ENCODE data around the gene ALDH1B1. TPM values are rescaled to one million over a fixed set of nuclear protein-coding genes. Genes with fewer than 3 reads are reported as not detected.

The ALDH1B1 gene
- total and polyA plus RNA-seq, 2 donors = 6.7 to 15.0 TPM

DNA sequence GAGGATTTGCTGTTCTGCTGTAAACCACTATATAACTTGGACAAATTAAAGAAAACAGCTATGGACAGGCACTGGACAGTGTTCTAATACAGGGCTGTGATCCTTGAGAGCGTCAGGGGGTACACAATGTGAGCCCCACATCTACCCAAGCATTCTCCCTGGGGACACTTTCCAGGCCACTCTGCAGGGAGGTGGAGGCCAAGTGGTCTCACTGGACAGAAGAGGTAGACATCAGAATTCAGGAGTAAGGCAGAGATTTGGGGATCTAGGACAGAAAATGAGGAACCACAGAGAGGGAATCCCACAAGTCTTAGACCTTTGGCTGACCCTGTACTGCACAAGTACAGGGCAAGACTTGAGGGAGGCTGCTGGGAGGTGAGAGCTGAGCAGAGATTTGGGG lies 35.6 kb downstream of the ALDH1B1 start:
- no peaks in the 10 kb centered on the region for H3K4me1 ChIP-seq (ENCODE audit: control insufficient read depth in 2 of 2, insufficient read depth in 2 of 2, low read length in 2 of 2)
- DNase-seq (ENCODE audit: low read depth in 6 of 9, low spot score in 9 of 9) = no peak
- 92% methylated on average over 1 of the region's 1 CpG for WGBS
- no peak overlapping the region for H3K27ac ChIP-seq (ENCODE audit: low read depth in 1 of 2, low read length in 1 of 2)
- peaks cover 32 to 40% of the 10 kb centered on the region in 2 donors for H3K27me3 ChIP-seq (ENCODE audit: control insufficient read depth in 2 of 2, insufficient read depth in 1 of 2, low read length in 1 of 2)
- H3K9me3 ChIP-seq (ENCODE audit: control insufficient read depth in 2 of 2, insufficient read depth in 1 of 2, low read length in 1 of 2) = no peaks in the 10 kb centered on the region
- H3K36me3 ChIP-seq (ENCODE audit: control insufficient read depth in 2 of 2, insufficient read depth in 2 of 2, low read length in 1 of 2) = no peaks in the 10 kb centered on the region
- no peak overlapping the region for H3K4me3 ChIP-seq (ENCODE audit: low read length in 2 of 2)

DNA sequence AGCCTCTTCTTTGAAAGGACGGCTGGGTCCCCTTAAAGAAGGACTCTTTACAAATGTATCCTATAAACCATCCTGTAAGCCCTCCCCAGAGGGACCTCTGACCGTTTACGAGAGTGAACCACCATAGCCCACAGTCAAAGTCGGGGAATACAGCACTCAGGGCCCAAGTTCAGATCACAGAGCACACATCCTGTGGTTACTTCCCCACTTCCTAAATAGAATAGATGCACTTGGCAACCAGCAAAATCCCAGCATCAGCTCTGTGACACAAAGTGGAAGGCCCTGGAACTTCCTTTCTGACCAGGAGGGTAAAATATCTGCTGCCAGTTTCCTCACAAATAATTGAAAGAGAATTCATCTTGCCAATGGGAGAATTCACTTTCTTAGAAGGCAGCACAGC lies 38.6 kb downstream of the ALDH1B1 start:
- Histone ChIP-seq H3K27me3 (ENCODE audit: control insufficient read depth in 2 of 2, insufficient read depth in 1 of 2, low read length in 1 of 2) (peaks cover 4 to 14% of the 10 kb centered on the region in 2 donors), H3K36me3 (ENCODE audit: control insufficient read depth in 2 of 2, insufficient read depth in 2 of 2, low read length in 1 of 2) (no peaks in the 10 kb centered on the region), H3K4me3 (ENCODE audit: low read length in 2 of 2) (no peak overlapping the region), H3K27ac (ENCODE audit: low read depth in 1 of 2, low read length in 1 of 2) (no peak overlapping the region), H3K4me1 (ENCODE audit: control insufficient read depth in 2 of 2, insufficient read depth in 2 of 2, low read length in 2 of 2) (no peaks in the 10 kb centered on the region), H3K9me3 (ENCODE audit: control insufficient read depth in 2 of 2, insufficient read depth in 1 of 2, low read length in 1 of 2) (no peaks in the 10 kb centered on the region)
- 8% methylated on average over 4 of the region's 4 CpGs for WGBS
- DNase-seq (ENCODE audit: low read depth in 6 of 9, low spot score in 9 of 9) = no peak

DNA sequence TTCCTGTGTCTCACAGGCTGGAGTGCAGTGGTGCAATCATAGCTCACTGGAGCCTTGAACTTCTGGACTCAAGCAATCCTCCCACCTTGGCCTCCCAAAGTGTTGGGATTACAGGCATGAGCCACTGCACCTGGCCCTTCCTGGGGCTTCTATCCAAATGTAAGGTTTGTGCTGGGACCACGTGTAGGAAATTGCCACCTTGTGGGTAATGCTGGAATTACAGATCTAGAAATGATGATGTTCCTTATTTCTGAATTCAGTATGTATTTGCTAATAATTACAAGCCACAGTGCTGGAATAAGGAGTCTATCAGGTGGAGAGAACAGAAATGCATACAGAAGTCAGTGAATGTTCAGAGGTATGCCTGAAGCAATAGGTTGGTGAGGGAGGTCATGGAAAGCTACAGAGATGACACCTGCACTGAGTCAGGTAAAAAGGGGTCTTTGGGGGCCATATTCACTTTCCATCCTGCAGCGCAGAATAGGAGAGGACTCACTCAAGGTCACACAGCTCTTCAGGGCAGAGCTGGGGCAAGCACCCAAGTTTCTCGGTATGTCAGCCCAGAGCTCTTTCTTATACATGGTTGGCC lies 40.5 kb downstream of the ALDH1B1 start:
- peak in 4 of 9 donors; percentile 6 to 41 (median 14) for DNase-seq (ENCODE audit: low read depth in 6 of 9, low spot score in 9 of 9)
- H3K4me1 ChIP-seq (ENCODE audit: control insufficient read depth in 2 of 2, insufficient read depth in 2 of 2, low read length in 2 of 2) = no peaks in the 10 kb centered on the region
- WGBS = 33% methylated on average over 3 of the region's 3 CpGs
- no peaks in the 10 kb centered on the region for H3K9me3 ChIP-seq (ENCODE audit: control insufficient read depth in 2 of 2, insufficient read depth in 1 of 2, low read length in 1 of 2)
- no peaks in the 10 kb centered on the region for H3K36me3 ChIP-seq (ENCODE audit: control insufficient read depth in 2 of 2, insufficient read depth in 2 of 2, low read length in 1 of 2)
- no peak overlapping the region for H3K27ac ChIP-seq (ENCODE audit: low read depth in 1 of 2, low read length in 1 of 2)
- H3K27me3 ChIP-seq (ENCODE audit: control insufficient read depth in 2 of 2, insufficient read depth in 1 of 2, low read length in 1 of 2) = peaks cover 0 to 3% of the 10 kb centered on the region in 2 donors
- no peak overlapping the region for H3K4me3 ChIP-seq (ENCODE audit: low read length in 2 of 2)

DNA sequence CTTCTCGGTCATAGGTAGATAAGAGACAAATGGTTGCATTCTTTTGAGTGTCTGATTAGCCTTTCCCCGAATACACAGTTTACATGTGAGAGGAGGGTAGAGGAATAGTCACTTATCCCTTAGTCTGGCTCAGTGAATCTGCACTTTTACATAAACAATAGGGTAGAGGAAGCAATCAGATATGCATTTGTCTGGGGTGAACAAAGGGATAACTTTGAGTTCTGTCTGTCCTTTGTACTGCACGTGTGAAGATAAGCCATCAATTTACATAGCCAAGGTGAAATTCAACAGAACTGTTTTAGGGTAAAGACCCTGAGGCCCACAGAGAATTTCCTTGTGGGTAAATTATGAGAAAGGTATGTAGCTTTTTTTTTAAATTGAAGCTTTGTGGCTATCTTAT lies 41.9 kb downstream of the ALDH1B1 start:
- H3K4me3 ChIP-seq (ENCODE audit: low read length in 2 of 2) = no peak overlapping the region
- no peak overlapping the region for H3K27ac ChIP-seq (ENCODE audit: low read depth in 1 of 2, low read length in 1 of 2)
- WGBS = 81% methylated on average over 3 of the region's 3 CpGs
- H3K4me1 ChIP-seq (ENCODE audit: control insufficient read depth in 2 of 2, insufficient read depth in 2 of 2, low read length in 2 of 2) = no peaks in the 10 kb centered on the region
- H3K27me3 ChIP-seq (ENCODE audit: control insufficient read depth in 2 of 2, insufficient read depth in 1 of 2, low read length in 1 of 2) = no peaks in the 10 kb centered on the region
- DNase-seq (ENCODE audit: low read depth in 6 of 9, low spot score in 9 of 9) = no peak
- H3K9me3 ChIP-seq (ENCODE audit: control insufficient read depth in 2 of 2, insufficient read depth in 1 of 2, low read length in 1 of 2) = no peaks in the 10 kb centered on the region
- H3K36me3 ChIP-seq (ENCODE audit: control insufficient read depth in 2 of 2, insufficient read depth in 2 of 2, low read length in 1 of 2) = no peaks in the 10 kb centered on the region

DNA sequence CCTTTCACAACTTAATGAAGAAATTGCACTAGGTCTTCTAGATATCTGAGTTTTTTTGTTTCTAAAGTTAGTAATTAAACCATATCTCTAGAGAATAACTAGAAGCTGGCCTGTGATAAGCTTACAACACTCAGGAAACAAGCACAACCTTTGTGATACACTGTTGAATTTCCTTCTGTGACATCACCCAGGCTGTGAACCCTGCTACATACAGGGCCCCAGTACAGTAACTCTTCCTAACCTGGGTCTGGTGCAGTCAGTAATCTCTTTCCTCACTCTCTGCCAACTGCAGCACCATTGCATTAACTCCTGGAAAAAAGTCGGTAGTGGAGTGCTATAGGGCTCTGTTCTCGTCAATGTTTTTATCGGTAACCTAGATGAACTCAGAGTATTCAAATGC lies 42.4 kb downstream of the ALDH1B1 start:
- Histone ChIP-seq H3K27ac (ENCODE audit: low read depth in 1 of 2, low read length in 1 of 2) (no peak overlapping the region), H3K27me3 (ENCODE audit: control insufficient read depth in 2 of 2, insufficient read depth in 1 of 2, low read length in 1 of 2) (no peaks in the 10 kb centered on the region), H3K9me3 (ENCODE audit: control insufficient read depth in 2 of 2, insufficient read depth in 1 of 2, low read length in 1 of 2) (no peaks in the 10 kb centered on the region), H3K36me3 (ENCODE audit: control insufficient read depth in 2 of 2, insufficient read depth in 2 of 2, low read length in 1 of 2) (no peaks in the 10 kb centered on the region), H3K4me1 (ENCODE audit: control insufficient read depth in 2 of 2, insufficient read depth in 2 of 2, low read length in 2 of 2) (no peaks in the 10 kb centered on the region), H3K4me3 (ENCODE audit: low read length in 2 of 2) (no peak overlapping the region)
- no peak for DNase-seq (ENCODE audit: low read depth in 6 of 9, low spot score in 9 of 9)
- WGBS = 97% methylated on average over 3 of the region's 3 CpGs

DNA sequence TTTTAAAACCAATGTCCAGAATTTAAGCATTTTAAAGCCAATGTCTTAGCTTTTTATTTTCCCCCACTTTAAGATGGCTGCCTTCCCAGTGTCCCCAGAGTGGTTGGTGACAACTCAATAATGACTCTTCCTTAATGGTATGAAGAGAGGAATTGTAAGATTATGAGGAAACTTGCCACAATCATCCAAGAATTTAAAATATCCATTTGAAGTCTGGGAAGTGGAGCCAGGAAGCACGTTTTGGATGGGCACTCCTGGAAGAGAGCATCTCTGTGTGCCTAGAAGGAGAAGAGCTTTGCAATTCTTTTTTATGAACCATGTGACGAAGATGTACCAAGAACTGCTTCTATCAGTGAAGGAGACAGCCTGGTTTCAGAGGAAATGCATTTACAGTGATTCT lies 43.0 kb downstream of the ALDH1B1 start:
- H3K36me3 ChIP-seq (ENCODE audit: control insufficient read depth in 2 of 2, insufficient read depth in 2 of 2, low read length in 1 of 2) = no peaks in the 10 kb centered on the region
- no peak overlapping the region for H3K4me3 ChIP-seq (ENCODE audit: low read length in 2 of 2)
- no peaks in the 10 kb centered on the region for H3K4me1 ChIP-seq (ENCODE audit: control insufficient read depth in 2 of 2, insufficient read depth in 2 of 2, low read length in 2 of 2)
- DNase-seq (ENCODE audit: low read depth in 6 of 9, low spot score in 9 of 9) = no peak
- WGBS = 90% methylated on average over 2 of the region's 2 CpGs
- no peaks in the 10 kb centered on the region for H3K9me3 ChIP-seq (ENCODE audit: control insufficient read depth in 2 of 2, insufficient read depth in 1 of 2, low read length in 1 of 2)
- H3K27me3 ChIP-seq (ENCODE audit: control insufficient read depth in 2 of 2, insufficient read depth in 1 of 2, low read length in 1 of 2) = no peaks in the 10 kb centered on the region
- no peak overlapping the region for H3K27ac ChIP-seq (ENCODE audit: low read depth in 1 of 2, low read length in 1 of 2)

DNA sequence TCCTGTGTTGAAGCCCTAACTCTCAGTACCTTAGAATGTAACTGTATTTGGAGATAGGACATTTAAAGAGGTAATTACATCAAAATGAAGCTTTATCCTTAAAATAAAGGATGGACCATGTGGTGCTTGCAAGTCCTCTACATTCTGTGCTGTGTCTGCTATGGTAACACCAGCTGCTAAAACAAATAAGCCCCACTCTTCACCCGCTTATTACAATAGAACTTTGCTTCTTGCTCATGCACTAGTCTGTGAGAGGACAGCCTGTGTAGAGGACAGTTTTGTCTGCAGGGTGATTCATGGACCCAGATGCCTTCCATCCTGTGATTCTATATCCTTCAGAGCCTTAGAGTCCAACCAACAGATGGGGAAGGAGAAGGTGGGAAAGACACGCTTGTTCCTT lies 44.2 kb downstream of the ALDH1B1 start:
- no peak overlapping the region for H3K27ac ChIP-seq (ENCODE audit: low read depth in 1 of 2, low read length in 1 of 2)
- H3K27me3 ChIP-seq (ENCODE audit: control insufficient read depth in 2 of 2, insufficient read depth in 1 of 2, low read length in 1 of 2) = no peaks in the 10 kb centered on the region
- WGBS = 96% methylated on average over 2 of the region's 2 CpGs
- H3K4me1 ChIP-seq (ENCODE audit: control insufficient read depth in 2 of 2, insufficient read depth in 2 of 2, low read length in 2 of 2) = no peaks in the 10 kb centered on the region
- no peaks in the 10 kb centered on the region for H3K36me3 ChIP-seq (ENCODE audit: control insufficient read depth in 2 of 2, insufficient read depth in 2 of 2, low read length in 1 of 2)
- no peak for DNase-seq (ENCODE audit: low read depth in 6 of 9, low spot score in 9 of 9)
- no peak overlapping the region for H3K4me3 ChIP-seq (ENCODE audit: low read length in 2 of 2)
- no peaks in the 10 kb centered on the region for H3K9me3 ChIP-seq (ENCODE audit: control insufficient read depth in 2 of 2, insufficient read depth in 1 of 2, low read length in 1 of 2)

DNA sequence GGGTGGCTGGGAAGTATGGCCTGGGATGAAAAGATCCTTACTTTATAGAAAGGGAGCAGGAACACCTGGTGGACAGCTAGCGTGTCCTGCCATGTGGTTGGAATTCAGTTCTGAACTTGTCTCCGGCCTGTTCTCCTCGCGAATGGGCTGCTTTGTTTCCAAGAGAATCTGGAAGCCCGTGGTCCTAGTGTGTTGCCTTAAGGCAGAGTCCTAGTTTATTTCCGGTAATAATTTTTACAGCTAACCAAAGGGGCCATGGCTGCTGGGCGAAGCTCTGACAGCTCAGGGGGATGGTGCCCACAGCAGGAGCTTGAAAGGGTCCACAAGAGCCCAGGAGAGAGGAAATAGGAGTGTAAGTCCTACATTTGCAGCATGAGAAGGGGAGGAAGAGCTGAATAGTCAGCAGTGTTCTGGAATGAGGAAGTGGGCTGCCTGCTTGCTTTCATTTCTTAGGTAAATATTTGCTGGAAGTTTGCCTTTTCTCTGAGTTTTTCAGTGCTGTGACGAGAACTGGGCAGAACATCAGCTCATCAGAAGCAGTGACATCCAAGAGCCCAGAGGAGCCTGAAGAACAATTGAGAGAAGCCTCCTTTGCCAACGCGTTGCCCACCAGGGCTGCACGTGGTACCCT lies 44.8 kb downstream of the ALDH1B1 start:
- Histone ChIP-seq H3K27ac (ENCODE audit: low read depth in 1 of 2, low read length in 1 of 2) (no peak overlapping the region), H3K36me3 (ENCODE audit: control insufficient read depth in 2 of 2, insufficient read depth in 2 of 2, low read length in 1 of 2) (no peaks in the 10 kb centered on the region), H3K4me1 (ENCODE audit: control insufficient read depth in 2 of 2, insufficient read depth in 2 of 2, low read length in 2 of 2) (no peaks in the 10 kb centered on the region), H3K9me3 (ENCODE audit: control insufficient read depth in 2 of 2, insufficient read depth in 1 of 2, low read length in 1 of 2) (no peaks in the 10 kb centered on the region), H3K27me3 (ENCODE audit: control insufficient read depth in 2 of 2, insufficient read depth in 1 of 2, low read length in 1 of 2) (no peaks in the 10 kb centered on the region), H3K4me3 (ENCODE audit: low read length in 2 of 2) (no peak overlapping the region)
- 63% methylated on average over 11 of the region's 11 CpGs for WGBS
- peak in 1 of 9 donors; percentile 6 for DNase-seq (ENCODE audit: low read depth in 6 of 9, low spot score in 9 of 9)

DNA sequence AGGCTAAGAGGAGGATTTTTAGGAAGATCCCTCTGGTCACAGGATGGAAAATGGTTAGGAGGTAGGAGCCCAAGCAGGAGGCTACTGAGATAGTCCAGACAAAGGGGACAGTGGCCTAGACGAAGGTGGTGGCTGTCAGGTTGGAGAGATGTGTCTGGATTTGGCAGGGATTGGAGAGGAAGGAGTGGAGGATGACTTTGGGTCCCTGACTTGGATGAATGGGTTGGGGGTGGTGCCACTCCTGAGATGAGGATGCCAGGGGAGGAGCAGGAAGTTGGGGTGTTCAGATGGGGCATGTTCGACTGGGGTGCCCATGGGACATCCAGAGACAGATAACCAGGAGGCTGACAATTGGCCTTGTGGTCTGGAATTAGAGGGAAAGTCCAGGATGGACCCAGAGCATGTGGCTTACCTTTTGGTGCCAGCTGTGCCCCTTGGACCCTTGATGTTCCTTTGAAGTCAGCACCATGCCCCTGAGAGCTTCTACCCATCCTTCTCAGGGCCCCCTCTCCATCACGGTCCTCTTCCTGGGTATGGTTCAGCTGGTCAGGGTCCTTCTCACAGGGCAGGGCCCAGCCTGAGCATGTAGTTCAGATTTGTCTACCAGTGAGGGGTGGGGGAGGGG lies 46.9 kb downstream of the ALDH1B1 start:
- Histone ChIP-seq H3K36me3 (ENCODE audit: control insufficient read depth in 2 of 2, insufficient read depth in 2 of 2, low read length in 1 of 2) (no peaks in the 10 kb centered on the region), H3K27me3 (ENCODE audit: control insufficient read depth in 2 of 2, insufficient read depth in 1 of 2, low read length in 1 of 2) (no peaks in the 10 kb centered on the region), H3K9me3 (ENCODE audit: control insufficient read depth in 2 of 2, insufficient read depth in 1 of 2, low read length in 1 of 2) (no peaks in the 10 kb centered on the region), H3K4me3 (ENCODE audit: low read length in 2 of 2) (no peak overlapping the region), H3K4me1 (ENCODE audit: control insufficient read depth in 2 of 2, insufficient read depth in 2 of 2, low read length in 2 of 2) (no peaks in the 10 kb centered on the region), H3K27ac (ENCODE audit: low read depth in 1 of 2, low read length in 1 of 2) (no peak overlapping the region)
- 84% methylated on average over 3 of the region's 3 CpGs for WGBS
- no peak for DNase-seq (ENCODE audit: low read depth in 6 of 9, low spot score in 9 of 9)
